GM08714 (cell line): ENCODE measurements around the gene OGFOD1.

Experiments
- H3K4me3 ChIP-seq: fragments of 200-500 bp; sonication (Bioruptor generic); 2 replicates; pipeline ENCODE4 v1.5.1; 2014; ENCODE audit warnings: mild to moderate bottlenecking, low read length, inconsistent platforms
- ZNF274 ChIP-seq: IDR thresholded peaks from 2 replicates; pipeline ENCODE4 v1.6.1; 2012; ENCODE audit warnings: mild to moderate bottlenecking, low read depth, low read length

The OGFOD1 gene

DNA sequence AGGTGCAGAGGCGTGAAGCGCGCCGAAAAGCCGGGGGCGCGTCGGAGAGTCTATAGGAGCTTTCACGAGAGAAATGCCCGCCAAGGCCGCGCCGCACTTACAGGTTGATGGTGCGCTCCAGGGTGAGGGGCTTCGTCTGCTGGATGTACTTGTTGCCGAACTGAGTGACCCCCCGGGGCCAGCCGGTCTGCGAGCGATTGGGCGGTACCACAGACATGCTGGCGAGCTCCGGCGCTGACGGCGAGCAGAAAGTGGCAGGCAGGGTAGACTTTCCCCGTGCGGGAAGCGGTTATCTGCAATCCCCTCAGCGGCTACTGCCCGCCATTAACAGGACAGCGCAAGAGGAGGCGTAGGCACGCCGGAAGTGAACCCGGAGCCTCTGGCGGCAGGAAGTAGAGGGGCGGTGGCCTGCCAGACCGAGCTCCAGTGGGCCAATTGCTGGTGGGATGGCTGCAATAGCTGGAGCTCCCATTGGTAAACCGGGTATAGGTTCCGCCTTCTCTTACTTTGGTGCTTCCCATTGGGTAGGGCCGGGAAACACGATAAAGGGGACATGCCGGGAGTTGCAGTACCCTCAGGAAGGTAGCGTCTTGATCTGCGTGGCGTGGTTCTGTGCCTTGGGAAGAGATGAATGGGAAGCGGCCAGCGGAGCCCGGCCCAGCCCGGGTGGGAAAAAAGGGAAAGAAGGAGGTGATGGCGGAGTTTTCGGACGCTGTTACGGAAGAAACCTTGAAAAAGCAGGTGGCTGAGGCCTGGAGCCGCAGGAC lies at the start of gene OGFOD1, which contains the start of gene NUDT21:
Gene OGFOD1, plus strand, starts transcription at position 569 of the 767 bp plus-strand sequence. Its CDS starts 59 bp downstream, at position 628.
Gene NUDT21, minus strand, starts transcription at position 347 of the 767 bp plus-strand sequence. Its CDS starts 130 bp downstream, at position 217.
- peak within 1 kb of the TSS; percentile 79 for H3K4me3 ChIP-seq
- no peak for TF ChIP-seq ZNF274

DNA sequence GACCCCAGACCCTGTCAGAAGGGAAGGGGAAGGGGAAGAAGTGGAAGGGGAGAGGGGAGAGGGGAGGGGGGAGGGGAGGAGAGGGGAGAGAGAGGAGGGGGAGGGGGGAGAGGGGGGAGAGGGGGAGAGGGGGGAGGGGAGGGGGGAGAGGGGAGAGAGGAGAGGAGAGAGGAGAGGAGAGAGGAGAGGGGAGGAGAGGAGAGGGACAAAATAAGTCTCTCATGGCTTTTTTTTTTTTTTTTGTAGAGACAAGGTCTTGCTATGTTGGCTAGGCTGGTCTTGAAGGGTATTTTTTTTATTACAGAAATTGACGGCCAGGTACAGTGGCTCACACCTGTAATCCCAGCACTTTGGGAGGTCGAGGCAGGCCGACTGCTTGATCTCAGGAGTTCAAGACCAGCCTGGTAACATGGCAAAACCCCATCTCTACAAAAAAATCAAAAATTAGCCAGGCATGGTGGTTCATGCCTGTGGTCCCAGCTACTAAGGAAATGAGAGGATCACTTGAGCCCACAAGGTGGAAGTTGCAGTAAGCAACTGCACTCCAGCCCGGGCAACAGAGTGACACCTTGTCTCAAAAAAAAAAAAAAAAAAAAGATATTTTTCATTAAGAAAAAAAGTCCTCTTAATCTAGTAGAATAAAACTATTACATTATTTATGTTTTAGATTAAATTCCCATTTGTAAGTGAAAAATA lies 45.2 kb upstream of the OGFOD1 start:
- H3K4me3 ChIP-seq, result no peak overlapping the region
- no peak for TF ChIP-seq ZNF274

DNA sequence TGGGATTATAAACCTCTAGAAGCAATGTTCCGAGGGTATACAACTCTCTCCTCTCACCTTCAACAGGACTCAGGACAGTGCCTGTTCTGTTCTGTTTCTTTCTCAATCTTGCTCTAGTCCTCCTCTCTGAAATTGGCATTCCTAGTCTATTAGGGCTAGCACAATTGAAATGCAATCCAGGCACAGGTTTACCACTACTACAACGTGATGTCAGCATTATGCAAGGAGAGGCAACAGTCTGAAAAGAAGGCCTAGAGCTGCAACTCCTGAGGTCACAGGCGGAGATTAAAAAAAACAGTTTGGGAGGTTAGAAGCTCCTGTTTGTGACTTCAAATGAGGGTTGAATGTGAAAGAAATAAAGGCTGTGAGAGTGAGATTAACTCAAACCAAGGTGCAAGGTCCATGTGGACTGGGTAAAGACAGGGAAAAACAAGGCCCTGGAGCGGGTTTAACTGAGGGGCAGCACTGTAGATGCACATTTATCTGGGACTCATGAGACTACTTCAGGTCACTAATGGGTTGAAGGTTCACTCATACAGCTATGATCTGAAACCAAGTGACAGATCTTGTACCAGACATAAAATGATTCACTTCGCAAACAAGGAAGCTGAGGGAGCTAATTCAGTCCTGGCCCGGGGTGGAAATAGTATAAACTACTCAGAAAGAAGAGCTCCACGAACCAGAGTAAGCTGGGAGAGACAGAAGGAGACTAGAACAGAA lies 42.8 kb upstream of the OGFOD1 start:
- no peak overlapping the region for H3K4me3 ChIP-seq
- TF ChIP-seq ZNF274, result no peak

DNA sequence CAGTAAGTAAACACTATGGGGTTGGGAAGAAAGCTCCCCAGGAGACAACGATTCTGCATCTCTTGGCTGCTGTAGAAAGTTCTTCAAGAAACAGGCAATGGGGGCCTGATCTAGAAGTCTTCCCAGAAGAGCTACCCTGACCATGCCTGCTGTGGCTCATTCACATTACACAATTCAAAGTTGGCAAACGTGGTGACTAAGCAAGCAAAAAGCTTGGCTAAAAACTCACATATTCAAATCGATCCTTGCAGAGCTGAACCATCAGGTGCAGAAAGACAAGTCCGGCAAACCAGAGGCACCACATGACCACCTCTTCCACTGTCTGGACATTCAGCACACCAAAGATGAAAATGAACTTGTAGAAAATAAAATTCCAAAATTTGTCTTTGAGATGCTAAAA lies 42.2 kb upstream of the OGFOD1 start:
- no peak overlapping the region for H3K4me3 ChIP-seq
- no peak for TF ChIP-seq ZNF274

DNA sequence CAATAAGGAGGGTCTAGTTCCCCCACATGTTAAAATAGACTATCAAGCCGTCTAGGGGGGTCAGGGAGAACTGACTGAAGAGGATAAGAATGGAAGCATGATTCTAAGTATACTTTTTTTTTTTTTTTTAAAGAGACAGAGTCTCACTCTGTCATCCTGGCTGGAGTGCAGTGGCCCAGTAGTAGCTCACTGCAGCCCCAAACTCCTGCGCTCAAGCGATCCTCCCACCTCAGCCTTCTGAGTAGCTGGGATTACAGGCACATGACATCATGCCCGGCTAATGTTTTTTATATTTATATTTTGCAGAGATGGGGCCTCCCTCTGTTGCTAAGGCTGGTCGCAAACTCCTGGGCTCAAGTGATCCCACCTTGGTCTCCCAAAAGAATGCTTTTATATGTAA lies 40.2 kb upstream of the OGFOD1 start:
- no peak overlapping the region for H3K4me3 ChIP-seq
- no peak for TF ChIP-seq ZNF274

DNA sequence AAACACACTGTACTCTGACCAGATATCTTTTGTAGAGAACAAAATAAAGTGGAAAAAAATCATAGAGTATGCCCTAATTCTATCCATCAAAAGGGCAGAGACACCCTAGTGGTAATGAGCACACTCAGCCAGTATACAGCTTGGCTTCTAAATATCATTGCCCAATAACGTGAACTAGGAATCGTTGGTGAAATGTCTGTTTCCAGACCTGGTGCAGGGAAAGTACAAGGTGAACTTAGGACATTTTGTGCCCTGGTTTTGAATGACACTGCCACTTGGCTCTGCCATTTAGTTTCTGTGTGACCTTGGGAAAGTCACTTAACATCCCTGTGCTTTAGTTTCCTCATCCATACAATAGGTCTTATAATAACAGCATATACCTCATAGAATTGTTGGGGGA lies 39.7 kb upstream of the OGFOD1 start:
- TF ChIP-seq ZNF274, result no peak
- no peak overlapping the region for H3K4me3 ChIP-seq

DNA sequence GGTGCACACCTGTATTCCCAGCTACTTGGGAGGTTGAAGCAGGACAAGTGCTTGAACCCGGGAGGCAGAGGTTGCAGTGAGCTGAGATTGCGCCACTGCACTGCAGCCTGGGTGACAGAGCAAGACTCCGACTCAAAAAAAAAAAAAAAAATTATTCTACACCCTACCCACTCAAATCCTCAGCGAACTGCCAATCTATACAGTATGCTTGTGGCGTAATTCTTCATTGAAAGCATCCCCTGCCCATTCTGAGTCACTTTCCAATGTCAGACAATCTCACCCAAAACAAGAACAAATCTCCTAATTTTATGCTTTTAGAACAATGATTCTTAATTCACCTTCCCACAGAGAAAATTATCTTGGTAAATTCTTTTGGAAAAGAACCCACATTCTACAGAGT lies 38.0 kb upstream of the OGFOD1 start:
- H3K4me3 ChIP-seq, result no peak overlapping the region

DNA sequence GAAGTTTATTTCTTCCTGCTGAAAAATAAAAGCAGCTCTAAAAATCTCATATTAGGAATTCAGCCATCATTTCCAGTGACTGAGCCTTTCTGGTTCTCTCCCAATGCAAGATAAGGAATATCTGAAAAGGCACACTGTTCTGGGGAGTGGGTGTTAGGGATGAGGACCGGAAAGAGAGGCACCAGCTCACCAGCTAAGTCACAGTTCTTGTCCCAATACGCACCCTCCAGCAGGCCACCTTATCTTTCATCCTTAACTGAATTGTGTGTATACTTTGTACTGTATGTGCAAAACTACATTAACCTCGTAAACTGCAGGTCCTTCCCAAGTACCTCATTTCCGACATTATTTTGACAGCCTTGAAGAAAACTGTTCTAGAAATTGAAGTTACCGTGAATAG lies 37.0 kb upstream of the OGFOD1 start:
- TF ChIP-seq ZNF274, result no peak

More for the DNA sequence above, 38.0 kb upstream of the OGFOD1 start:
- TF ChIP-seq ZNF274, result no peak

DNA sequence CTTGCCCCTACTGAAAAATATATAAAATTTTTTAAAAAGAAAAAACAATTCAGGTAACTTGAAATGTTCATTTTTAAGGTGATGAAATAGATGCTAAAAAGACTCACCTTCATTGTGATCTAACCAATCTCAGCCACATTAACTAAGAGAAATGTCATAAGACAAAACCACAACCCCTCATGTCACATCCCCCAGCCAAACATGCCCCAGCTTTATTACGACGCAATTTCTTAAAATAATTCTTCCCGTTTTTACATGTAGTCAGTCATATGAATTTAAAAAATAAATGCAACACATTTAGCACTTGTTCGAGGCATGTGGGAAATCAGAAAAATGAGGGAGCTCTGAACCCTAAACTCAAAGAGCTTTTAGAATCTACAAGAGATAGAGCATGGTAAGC lies 35.5 kb upstream of the OGFOD1 start:
- TF ChIP-seq ZNF274, result no peak
- no peak overlapping the region for H3K4me3 ChIP-seq

More for the DNA sequence above, 37.0 kb upstream of the OGFOD1 start:
- no peak overlapping the region for H3K4me3 ChIP-seq

DNA sequence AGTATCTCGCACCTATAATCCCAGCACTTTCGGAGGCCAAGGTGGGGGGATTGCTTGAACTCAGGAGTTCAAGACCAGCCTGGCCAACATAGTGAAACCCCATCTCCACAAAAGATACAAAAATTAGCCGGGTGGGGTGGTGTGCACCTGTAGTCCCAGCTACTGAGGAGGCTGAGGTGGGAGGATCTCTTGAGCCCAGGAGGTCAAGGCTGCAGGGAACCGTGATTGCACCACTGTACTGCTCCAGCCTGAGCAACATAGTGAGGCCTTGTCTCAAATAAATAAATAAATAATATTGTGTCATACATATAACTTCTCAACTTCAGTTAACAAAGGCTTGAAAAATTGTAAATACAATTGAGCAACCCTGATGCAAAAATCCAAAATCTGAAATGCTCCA lies 34.2 kb upstream of the OGFOD1 start:
- TF ChIP-seq ZNF274, result no peak

DNA sequence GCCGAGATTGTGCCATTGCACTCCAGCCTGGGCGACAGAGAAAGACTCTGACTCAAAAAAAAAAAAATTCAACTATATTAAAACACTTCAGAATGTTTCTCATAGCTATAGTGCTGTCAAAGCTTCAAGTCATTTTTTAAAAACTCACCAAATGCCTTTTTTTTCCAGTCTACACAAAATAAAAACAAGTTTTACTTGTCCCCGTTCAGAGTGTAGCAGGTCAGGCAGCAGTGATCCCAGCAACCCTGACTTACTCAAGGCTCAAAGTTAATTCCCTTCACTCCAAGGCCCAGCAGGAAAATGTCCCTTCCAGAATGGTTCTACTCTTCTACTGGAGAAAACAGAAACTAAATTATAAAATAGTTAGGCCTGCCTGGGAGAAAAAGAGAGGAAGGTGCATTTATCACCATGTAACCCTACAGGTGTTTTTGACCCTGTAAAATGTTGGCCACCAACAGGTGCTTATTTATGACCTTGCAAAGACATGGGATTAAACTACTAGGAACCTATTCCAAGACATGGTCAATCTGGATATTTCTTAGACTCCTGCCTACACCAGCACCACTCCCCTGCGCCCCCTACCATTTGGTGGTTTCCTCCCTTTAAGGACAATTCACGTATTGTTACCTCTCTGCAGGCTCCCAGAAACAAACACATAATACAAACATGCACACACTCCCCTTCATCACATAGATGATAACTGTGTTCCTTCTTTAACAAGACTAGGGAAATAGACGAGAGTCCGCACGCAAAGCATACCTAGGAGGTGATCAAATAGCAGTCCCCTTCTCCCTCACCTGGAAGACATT lies 31.4 kb upstream of the OGFOD1 start:
- no peak for TF ChIP-seq ZNF274
- H3K4me3 ChIP-seq, result no peak overlapping the region

More for the DNA sequence above, 34.2 kb upstream of the OGFOD1 start:
- H3K4me3 ChIP-seq, result no peak overlapping the region

DNA sequence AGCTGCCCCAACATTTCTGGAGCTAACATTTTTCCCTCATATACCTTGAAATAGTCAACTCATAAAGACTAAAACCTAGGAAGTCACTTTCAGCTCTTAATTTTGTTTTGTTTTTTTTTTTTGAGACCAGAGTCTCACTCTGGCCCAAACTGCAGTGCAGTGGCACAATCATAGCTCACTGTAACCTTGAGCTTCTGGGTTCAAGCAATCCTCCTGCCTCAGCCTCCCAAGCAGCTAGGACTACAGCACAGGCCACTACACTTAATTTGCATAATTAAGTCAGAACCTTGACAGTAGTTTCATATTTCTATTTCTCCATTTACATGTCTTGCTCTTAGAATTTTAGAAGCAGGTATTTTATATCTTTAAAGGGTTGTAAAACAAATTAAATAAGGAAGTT lies 30.7 kb upstream of the OGFOD1 start:
- H3K4me3 ChIP-seq, result no peak overlapping the region
- no peak for TF ChIP-seq ZNF274

DNA sequence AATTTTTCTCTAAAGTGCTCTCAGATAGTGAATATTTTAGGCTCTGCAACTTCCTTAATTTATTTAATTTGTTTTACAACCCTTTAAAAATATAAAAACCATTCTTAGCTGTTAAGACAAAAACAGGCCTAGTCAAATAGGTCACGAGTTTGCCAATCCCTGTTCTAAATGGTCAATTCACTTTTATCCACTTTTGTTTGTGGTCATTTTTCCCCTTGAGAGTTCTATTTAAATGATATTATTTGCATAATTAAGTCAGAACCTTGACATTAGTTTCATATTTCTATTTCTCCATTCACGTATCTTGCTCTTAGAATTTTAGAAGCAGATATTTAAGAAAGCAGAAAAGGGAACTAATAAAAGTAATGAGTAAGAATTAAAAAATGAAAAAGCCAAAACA lies 30.0 kb upstream of the OGFOD1 start:
- no peak for TF ChIP-seq ZNF274
- H3K4me3 ChIP-seq, result no peak overlapping the region

DNA sequence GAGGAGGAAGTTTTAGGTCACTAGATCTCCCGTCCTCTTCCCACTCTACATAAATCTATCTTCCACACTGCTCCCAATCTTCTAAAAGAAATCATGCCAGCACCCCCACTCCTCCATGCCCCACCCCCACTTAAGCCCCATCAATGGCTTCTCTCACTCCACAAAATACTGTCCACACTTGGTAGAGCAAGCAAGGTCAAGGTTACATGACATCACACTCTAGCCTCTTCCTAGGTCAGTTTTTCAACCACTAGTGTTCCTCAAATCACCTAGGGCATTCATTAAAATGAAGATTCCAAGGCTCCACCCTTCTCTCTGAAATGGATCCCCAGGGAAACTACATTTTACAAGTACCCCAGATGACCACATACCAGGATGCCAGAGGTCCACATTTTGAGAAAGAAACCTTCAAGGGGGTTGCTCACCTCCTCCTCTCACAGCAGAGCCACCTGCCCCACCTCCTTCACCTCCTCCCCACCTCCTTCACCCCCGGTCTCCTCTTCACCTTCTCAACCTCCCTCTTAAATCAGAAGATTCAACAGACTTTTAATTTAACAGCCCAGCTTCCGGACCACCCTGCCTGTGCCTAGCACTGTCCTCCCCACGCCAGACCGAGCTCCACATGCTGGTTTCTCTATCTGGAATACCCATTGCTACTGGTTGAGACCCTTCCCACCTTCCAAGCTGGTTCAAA lies 29.2 kb upstream of the OGFOD1 start:
- no peak overlapping the region for H3K4me3 ChIP-seq
- no peak for TF ChIP-seq ZNF274
